HCT116 (cell line): Measurements from ENCODE around the gene BRCA2. TPM values are rescaled to one million over a fixed set of nuclear protein-coding genes. Genes with fewer than 3 reads are reported as not detected.

Experiments
- ATAC-seq: fragments of 200-7000 bp; cut with Tn5 transposase; 2 replicates; pipeline ENCODE4 v1.9.1; 2020; ENCODE audit warnings: mild to moderate bottlenecking, moderate library complexity
- BruUV-seq: library from RNA; stranded (reverse); fragments of 400-500 nt; replicated peaks from 2 replicates; lab custom pipeline; 2021; lab: Mats Ljungman, UMichigan
- CTCF ChIA-PET: fragments of 300-600 bp; sonication (Branson Sonifier 250); formaldehyde crosslinking; loops from one replicate; lab custom pipeline; 2021; ENCODE audit warnings: antibody characterized with exemption; lab: Charles Lee
- POLR2A ChIA-PET: fragments of 300-600, 350-600 bp; sonication (Branson Sonifier 250); formaldehyde crosslinking; loops from one replicate; lab custom pipeline; 2021; ENCODE audit warnings: antibody characterized with exemption; lab: Charles Lee
- RAD21 ChIA-PET, 2 experiments: fragments of 300-600 bp; sonication (Branson Sonifier 250); formaldehyde crosslinking; loops; one replicate each; lab custom pipeline; 2023; ENCODE audit warnings: low total read pairs in 2 of 2; ENCODE audit not compliant: uncharacterized antibody in 2 of 2, unreplicated experiment in 2 of 2, low non-redundant PET in 1 of 2; lab: Charles Lee
- DNase-seq: peaks from one replicate; pipeline ENCODE4 v3.0.0-alpha.2; 2010; ENCODE audit warnings: low read depth, low spot score
- H2AFZ ChIP-seq: fragments of 200-600 bp; shearing (Covaris generic), sonication (generic); 2 replicates; pipeline ENCODE4 v1.6.1; 2017; ENCODE audit warnings: low read depth, mixed run types, mixed read lengths, antibody characterized with exemption, low read length; ENCODE audit not compliant: poor library complexity, severe bottlenecking
- H3K27ac ChIP-seq: 2 replicates; pipeline ENCODE4 v1.5.1; 2012; ENCODE audit warnings: low read depth, low read length
- H3K27me3 ChIP-seq: fragments of 200-600 bp; sonication (generic); 2 replicates; pipeline ENCODE4 v1.6.1; 2016; ENCODE audit warnings: mixed run types, low read length, mixed read lengths; ENCODE audit not compliant: insufficient read depth
- H3K36me3 ChIP-seq, 2 experiments: fragments of 200-500 bp in 1 of 2; fragments of 200-600 bp in 1 of 2; sonication (Bioruptor generic) in 1 of 2; sonication (generic) in 1 of 2; 2 replicates each; pipeline versions ENCODE4 v1.5.1 to v1.6.1; 2014 to 2016; ENCODE audit warnings: low read length in 2 of 2, inconsistent platforms in 1 of 2, mixed read lengths in 1 of 2, mixed run types in 1 of 2; ENCODE audit not compliant: insufficient read depth in 2 of 2, control insufficient read depth in 1 of 2
- H3K4me1 ChIP-seq, 2 experiments: fragments of 200-600 bp in 1 of 2; sonication (generic) in 1 of 2; 2 replicates each; pipeline versions ENCODE4 v1.5.1 to v1.6.1; 2012 to 2017; ENCODE audit warnings: low read length in 2 of 2, inconsistent platforms in 1 of 2, mild to moderate bottlenecking in 1 of 2, mixed read lengths in 1 of 2, mixed run types in 1 of 2, moderate library complexity in 1 of 2; ENCODE audit not compliant: insufficient read depth in 2 of 2, control insufficient read depth in 1 of 2
- H3K4me2 ChIP-seq: fragments of 200-600 bp; sonication (generic); 2 replicates; pipeline ENCODE4 v1.6.1; 2017; ENCODE audit warnings: mixed run types, low read length, mixed read lengths
- H3K4me3 ChIP-seq, 2 experiments: fragments of 200-600 bp in 1 of 2; sonication (generic) in 1 of 2; replicated peaks in 1 of 2; 2 replicates each; pipeline ENCODE4 v1.5.1; 2011 to 2016; ENCODE audit warnings: low read length in 2 of 2, control low read depth in 1 of 2, low read depth in 1 of 2, mild to moderate bottlenecking in 1 of 2, mixed read lengths in 1 of 2, mixed run types in 1 of 2
- H3K79me2 ChIP-seq: fragments of 200-600 bp; sonication (generic); 2 replicates; pipeline ENCODE4 v1.6.1; 2017; ENCODE audit warnings: mild to moderate bottlenecking, mixed run types, low read length, moderate library complexity, mixed read lengths; ENCODE audit not compliant: insufficient read depth
- H3K9ac ChIP-seq: fragments of 200-600 bp; sonication (generic); 2 replicates; pipeline ENCODE4 v1.6.1; 2016; ENCODE audit warnings: low read length, mixed read lengths
- H3K9me2 ChIP-seq: fragments of 200-600 bp; sonication (generic), shearing (Covaris generic); 2 replicates; pipeline ENCODE4 v1.6.1; 2017; ENCODE audit warnings: mixed run types, mild to moderate bottlenecking, moderate library complexity; ENCODE audit not compliant: insufficient read depth
- H3K9me3 ChIP-seq, 2 experiments: fragments of 200-500 bp in 1 of 2; fragments of 200-600 bp in 1 of 2; sonication (Bioruptor generic) in 1 of 2; sonication (generic) in 1 of 2; 2 replicates each; pipeline ENCODE4 v1.6.1; 2014 to 2017; ENCODE audit warnings: low read length in 2 of 2, mixed read lengths in 2 of 2, inconsistent platforms in 1 of 2, low read depth in 1 of 2, mild to moderate bottlenecking in 1 of 2, mixed run types in 1 of 2, moderate library complexity in 1 of 2; ENCODE audit not compliant: control insufficient read depth in 1 of 2, insufficient read depth in 1 of 2
- H4K20me1 ChIP-seq: fragments of 200-600 bp; sonication (generic), shearing (Covaris generic); 2 replicates; pipeline ENCODE4 v1.6.1; 2017; ENCODE audit warnings: mixed run types, mild to moderate bottlenecking, moderate library complexity; ENCODE audit not compliant: insufficient read depth
- ATF3 ChIP-seq: IDR thresholded peaks from 2 replicates; pipeline ENCODE4 v1.6.1; 2012
- CTCF ChIP-seq, 3 experiments: fragments of 200-600 bp in 1 of 3; sonication (generic) in 1 of 3; IDR thresholded peaks in 2 of 3; conservative IDR thresholded peaks in 1 of 3; 2 replicates each; pipeline ENCODE4 v1.5.1; 2012 to 2017; ENCODE audit warnings: low read depth in 2 of 3, low read length in 2 of 3, antibody characterized with exemption in 1 of 3, borderline replicate concordance in 1 of 3, control low read depth in 1 of 3, mild to moderate bottlenecking in 1 of 3, mixed read lengths in 1 of 3, mixed run types in 1 of 3, moderate library complexity in 1 of 3; ENCODE audit not compliant: insufficient read depth in 1 of 3
- EGR1 ChIP-seq: IDR thresholded peaks from 2 replicates; pipeline ENCODE4 v1.6.1; 2012; ENCODE audit warnings: low read depth
- EZH2phosphoT487 ChIP-seq: fragments of 200-600 bp; IDR thresholded peaks from 2 replicates; pipeline ENCODE4 v1.6.1; 2018; ENCODE audit warnings: antibody characterized with exemption, borderline replicate concordance
- FOSL1 ChIP-seq: IDR thresholded peaks from 2 replicates; pipeline ENCODE4 v1.6.1; 2012; ENCODE audit warnings: low read depth
- JUND ChIP-seq: IDR thresholded peaks from 2 replicates; pipeline ENCODE4 v1.6.1; 2012
- POLR2A ChIP-seq: IDR thresholded peaks from 2 replicates; pipeline ENCODE4 v1.7.0; 2011; ENCODE audit warnings: borderline replicate concordance; ENCODE audit not compliant: insufficient read depth, insufficient read length; ENCODE audit errors: extremely low read depth
- POLR2AphosphoS5 ChIP-seq: IDR thresholded peaks from 2 replicates; pipeline ENCODE4 v1.6.1; 2011; ENCODE audit warnings: mild to moderate bottlenecking, low read depth, low read length, moderate library complexity
- RAD21 ChIP-seq: IDR thresholded peaks from 2 replicates; pipeline ENCODE4 v1.6.1; 2012; ENCODE audit warnings: low read depth, mild to moderate bottlenecking
- SIN3A ChIP-seq: IDR thresholded peaks from 2 replicates; pipeline ENCODE4 v1.6.1; 2012; ENCODE audit warnings: low read depth
- SRF ChIP-seq: IDR thresholded peaks from 2 replicates; pipeline ENCODE4 v1.6.1; 2012; ENCODE audit warnings: low read depth
- YY1 ChIP-seq: IDR thresholded peaks from 2 replicates; pipeline ENCODE4 v1.6.1; 2011; ENCODE audit warnings: low read length, low read depth, moderate library complexity, mild to moderate bottlenecking; ENCODE audit not compliant: insufficient replicate concordance; ENCODE audit errors: extremely low read depth
- ZFX ChIP-seq: fragments of 450-650 bp; IDR thresholded peaks from 2 replicates; pipeline ENCODE4 v1.6.1; 2017
- intact Hi-C: fragments of 100-400 bp; cut with micrococcal nuclease; formaldehyde crosslinking; loops from 2 replicates; pipeline ENCODE4 v1.10.0; 2022
- total RNA-seq: library from RNA; stranded (reverse); gene quantifications from one replicate; pipeline ENCODE4 v1.2.1, GENCODE V29; 2021; ENCODE audit not compliant: unreplicated experiment
- TF ChIP-seq, protein P1 (sequence below): IDR thresholded peaks from 2 replicates; pipeline ENCODE4 v1.6.1; 2012; ENCODE audit warnings: low read depth
- TF ChIP-seq, protein P2 (sequence below): IDR thresholded peaks from 2 replicates; pipeline ENCODE4 v1.6.1; 2012
- TF ChIP-seq, protein P3 (sequence below): IDR thresholded peaks from 2 replicates; pipeline ENCODE4 v1.6.1; 2011; ENCODE audit warnings: mild to moderate bottlenecking, low read length, moderate library complexity; ENCODE audit not compliant: insufficient replicate concordance; ENCODE audit errors: extremely low read depth

The BRCA2 gene
- total RNA-seq, 1 experiment from 2014 or later, result 14.2 TPM

DNA sequence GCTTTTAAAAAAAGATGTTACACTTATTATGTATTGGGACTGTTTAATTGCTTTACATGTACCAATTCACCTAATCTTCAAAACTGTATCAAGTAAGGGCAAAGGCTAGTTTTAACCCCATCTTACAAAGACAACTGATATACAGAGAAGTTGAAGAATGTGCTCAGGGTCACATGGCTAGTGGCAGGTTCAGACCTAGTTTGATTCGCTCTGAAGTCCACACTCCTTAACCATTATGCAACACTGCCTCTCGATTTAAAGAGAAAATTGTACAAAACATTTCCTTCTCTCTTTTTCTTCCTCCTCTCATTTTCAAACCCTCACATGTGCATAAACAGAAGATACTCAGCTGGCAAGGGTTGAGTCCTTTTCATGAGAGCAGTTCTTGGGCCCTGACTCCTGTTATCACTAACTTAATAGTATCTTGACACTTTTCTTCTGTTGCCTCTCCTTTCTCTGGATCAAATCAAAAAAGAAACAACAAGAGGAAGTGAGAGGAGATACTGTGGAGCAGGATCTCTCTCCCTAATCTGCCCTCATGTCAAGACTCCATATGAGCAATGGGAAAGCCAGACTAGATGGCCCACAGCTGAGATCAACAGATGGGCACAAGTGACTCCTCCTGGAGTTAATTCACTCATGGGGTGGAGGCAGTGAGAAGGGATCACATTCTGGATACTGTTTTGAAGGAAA, 131.6 kb downstream of the BRCA2 start:
- ATAC-seq, result no peak
- Histone ChIP-seq H3K36me3 (no peaks in the 10 kb centered on the region; a peak in 1 of 4 replicates), H3K27me3 (no peaks in the 10 kb centered on the region), H2AFZ (no peak overlapping the region), H3K79me2 (no peaks in the 10 kb centered on the region), H3K9me3 (no peaks in the 10 kb centered on the region), H3K9me2 (no peaks in the 10 kb centered on the region), H3K4me3 (no peak overlapping the region), H3K4me2 (no peak overlapping the region), H4K20me1 (no peaks in the 10 kb centered on the region), H3K9ac (no peak overlapping the region), H3K4me1 (no peaks in the 10 kb centered on the region), H3K27ac (no peak overlapping the region)
- POLR2A ChIA-PET, result no interaction called here
- TF ChIP-seq YY1, result no peak
- TF ChIP-seq SRF, result no peak
- no peak for TF ChIP-seq EGR1
- TF ChIP-seq, protein P1, sequence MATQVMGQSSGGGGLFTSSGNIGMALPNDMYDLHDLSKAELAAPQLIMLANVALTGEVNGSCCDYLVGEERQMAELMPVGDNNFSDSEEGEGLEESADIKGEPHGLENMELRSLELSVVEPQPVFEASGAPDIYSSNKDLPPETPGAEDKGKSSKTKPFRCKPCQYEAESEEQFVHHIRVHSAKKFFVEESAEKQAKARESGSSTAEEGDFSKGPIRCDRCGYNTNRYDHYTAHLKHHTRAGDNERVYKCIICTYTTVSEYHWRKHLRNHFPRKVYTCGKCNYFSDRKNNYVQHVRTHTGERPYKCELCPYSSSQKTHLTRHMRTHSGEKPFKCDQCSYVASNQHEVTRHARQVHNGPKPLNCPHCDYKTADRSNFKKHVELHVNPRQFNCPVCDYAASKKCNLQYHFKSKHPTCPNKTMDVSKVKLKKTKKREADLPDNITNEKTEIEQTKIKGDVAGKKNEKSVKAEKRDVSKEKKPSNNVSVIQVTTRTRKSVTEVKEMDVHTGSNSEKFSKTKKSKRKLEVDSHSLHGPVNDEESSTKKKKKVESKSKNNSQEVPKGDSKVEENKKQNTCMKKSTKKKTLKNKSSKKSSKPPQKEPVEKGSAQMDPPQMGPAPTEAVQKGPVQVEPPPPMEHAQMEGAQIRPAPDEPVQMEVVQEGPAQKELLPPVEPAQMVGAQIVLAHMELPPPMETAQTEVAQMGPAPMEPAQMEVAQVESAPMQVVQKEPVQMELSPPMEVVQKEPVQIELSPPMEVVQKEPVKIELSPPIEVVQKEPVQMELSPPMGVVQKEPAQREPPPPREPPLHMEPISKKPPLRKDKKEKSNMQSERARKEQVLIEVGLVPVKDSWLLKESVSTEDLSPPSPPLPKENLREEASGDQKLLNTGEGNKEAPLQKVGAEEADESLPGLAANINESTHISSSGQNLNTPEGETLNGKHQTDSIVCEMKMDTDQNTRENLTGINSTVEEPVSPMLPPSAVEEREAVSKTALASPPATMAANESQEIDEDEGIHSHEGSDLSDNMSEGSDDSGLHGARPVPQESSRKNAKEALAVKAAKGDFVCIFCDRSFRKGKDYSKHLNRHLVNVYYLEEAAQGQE, result no peak
- TF ChIP-seq JUND, result no peak
- TF ChIP-seq RAD21, result no peak
- no peak for TF ChIP-seq EZH2phosphoT487
- no peak for TF ChIP-seq FOSL1
- TF ChIP-seq CTCF (IDR thresholded peaks at IDR 0.05 in 2 of 3, conservative IDR thresholded peaks at IDR 0.05 in 1 of 3; ENCODE audit: borderline replicate concordance in 1 of 3, insufficient read depth in 1 of 3, low read depth in 2 of 3, low read length in 2 of 3), result no peak
- TF ChIP-seq, protein P2, sequence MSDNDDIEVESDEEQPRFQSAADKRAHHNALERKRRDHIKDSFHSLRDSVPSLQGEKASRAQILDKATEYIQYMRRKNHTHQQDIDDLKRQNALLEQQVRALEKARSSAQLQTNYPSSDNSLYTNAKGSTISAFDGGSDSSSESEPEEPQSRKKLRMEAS, result no peak
- TF ChIP-seq ATF3, result no peak
- TF ChIP-seq, protein P3, sequence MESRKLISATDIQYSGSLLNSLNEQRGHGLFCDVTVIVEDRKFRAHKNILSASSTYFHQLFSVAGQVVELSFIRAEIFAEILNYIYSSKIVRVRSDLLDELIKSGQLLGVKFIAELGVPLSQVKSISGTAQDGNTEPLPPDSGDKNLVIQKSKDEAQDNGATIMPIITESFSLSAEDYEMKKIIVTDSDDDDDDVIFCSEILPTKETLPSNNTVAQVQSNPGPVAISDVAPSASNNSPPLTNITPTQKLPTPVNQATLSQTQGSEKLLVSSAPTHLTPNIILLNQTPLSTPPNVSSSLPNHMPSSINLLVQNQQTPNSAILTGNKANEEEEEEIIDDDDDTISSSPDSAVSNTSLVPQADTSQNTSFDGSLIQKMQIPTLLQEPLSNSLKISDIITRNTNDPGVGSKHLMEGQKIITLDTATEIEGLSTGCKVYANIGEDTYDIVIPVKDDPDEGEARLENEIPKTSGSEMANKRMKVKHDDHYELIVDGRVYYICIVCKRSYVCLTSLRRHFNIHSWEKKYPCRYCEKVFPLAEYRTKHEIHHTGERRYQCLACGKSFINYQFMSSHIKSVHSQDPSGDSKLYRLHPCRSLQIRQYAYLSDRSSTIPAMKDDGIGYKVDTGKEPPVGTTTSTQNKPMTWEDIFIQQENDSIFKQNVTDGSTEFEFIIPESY, result no peak
- TF ChIP-seq POLR2A, result no peak
- no peak for TF ChIP-seq POLR2AphosphoS5
- no peak for TF ChIP-seq SIN3A
- no peak for TF ChIP-seq ZFX
- CTCF ChIA-PET, result no interaction called here
- RAD21 ChIA-PET, result no interaction called here
- DNase-seq, result no peak
- intact Hi-C loops, result no loop called here
- BruUV-seq, result no TSS peak
